GM21447 (cell line): Measurements from ENCODE around the gene PTPRF.

Experiments
- ATAC-seq: cut with Tn5 transposase; IDR thresholded peaks from one replicate; pipeline ENCODE4 v1.9.1; 2021; ENCODE audit not compliant: unreplicated experiment

Gene PTPRF

GRCh38 chr1:43512681-43513080, 18.0 kb upstream of the PTPRF start:
- no peak for ATAC-seq

- no peak for ATAC-seq
Observed at GRCh38 chr1:43513471-43514173, 17.1 kb upstream of the PTPRF start.

DNA sequence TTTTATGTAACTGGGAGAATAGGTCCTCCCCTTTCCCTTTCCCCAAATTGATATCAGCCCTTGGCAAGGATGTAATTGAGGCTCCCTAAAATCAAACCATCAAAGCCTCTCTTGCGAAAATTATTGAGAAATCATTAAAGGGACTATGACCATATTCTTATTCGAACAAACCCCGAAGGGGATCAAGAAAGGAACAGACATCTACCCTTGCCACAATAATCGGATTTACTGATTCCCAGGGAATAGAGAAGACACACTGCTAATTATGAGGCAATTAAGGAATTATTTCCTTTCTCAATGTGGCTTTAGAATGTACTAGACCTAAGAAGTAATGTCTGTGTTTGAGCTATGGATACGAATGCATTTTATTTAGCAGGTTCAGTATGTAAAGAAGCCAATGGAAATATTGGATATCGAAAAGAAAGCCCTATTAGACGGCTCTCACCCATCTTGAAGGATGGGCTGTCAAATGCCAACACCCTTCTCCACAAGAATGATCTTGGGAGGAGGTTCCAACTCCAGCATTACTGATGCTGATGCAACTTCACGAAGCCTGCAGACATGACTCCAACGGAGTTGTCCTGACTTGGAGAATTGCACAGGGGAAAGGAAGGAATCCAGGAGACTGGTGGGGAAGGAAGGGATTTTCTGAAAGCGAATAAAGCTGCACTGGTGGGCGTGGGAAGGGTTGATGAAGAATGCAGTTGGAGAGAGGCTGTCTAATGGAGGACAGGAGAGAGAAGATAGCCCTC, 11.6 kb upstream of the PTPRF start:
- ATAC-seq = no peak

GRCh38 chr1:43520100-43520778, 10.4 kb upstream of the PTPRF start:
- ATAC-seq = no peak

- no peak for ATAC-seq
Observed at GRCh38 chr1:43521078-43521477, 9.6 kb upstream of the PTPRF start.

GRCh38 chr1:43521756-43522155, 8.9 kb upstream of the PTPRF start:
- ATAC-seq = no peak

- no peak for ATAC-seq
Observed at GRCh38 chr1:43522431-43522775, 8.3 kb upstream of the PTPRF start.

GRCh38 chr1:43522776-43523480, 7.8 kb upstream of the PTPRF start:
- ATAC-seq = no peak

GRCh38 chr1:43524804-43525203, 5.9 kb upstream of the PTPRF start:
- no peak for ATAC-seq

GRCh38 chr1:43526002-43526401, 4.7 kb upstream of the PTPRF start:
- no peak for ATAC-seq

GRCh38 chr1:43527111-43527878, 3.4 kb upstream of the PTPRF start:
- no peak for ATAC-seq

- ATAC-seq = no peak
Observed at GRCh38 chr1:43529206-43529731, 1.4 kb upstream of the PTPRF start.

- no peak for ATAC-seq
Observed at GRCh38 chr1:43531107-43531905, 623 bp downstream of the PTPRF start.

- no peak for ATAC-seq
Observed at GRCh38 chr1:43531906-43532584, 1.4 kb downstream of the PTPRF start.

GRCh38 chr1:43532716-43533115, 2.0 kb downstream of the PTPRF start:
- no peak for ATAC-seq

DNA sequence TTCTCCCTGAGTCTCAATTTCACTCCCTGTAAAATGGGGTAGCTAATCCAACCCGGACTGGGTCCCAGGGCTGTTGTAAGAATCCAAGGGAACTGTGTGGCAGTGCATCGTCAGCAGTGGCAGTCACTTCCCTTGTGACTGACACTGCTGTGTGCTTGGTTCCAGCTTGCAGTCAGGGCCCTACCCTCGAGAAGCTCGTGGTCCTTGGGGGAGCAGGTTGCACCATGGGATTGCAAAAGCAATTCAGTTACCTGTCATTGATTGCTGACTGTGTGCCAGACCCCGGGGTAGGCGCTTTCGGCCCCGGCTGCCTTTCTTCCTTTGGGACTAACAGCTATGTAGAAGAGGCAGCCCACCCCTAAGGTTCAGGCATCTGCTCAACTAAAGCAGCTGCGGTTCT, 2.9 kb downstream of the PTPRF start:
- no peak for ATAC-seq

DNA sequence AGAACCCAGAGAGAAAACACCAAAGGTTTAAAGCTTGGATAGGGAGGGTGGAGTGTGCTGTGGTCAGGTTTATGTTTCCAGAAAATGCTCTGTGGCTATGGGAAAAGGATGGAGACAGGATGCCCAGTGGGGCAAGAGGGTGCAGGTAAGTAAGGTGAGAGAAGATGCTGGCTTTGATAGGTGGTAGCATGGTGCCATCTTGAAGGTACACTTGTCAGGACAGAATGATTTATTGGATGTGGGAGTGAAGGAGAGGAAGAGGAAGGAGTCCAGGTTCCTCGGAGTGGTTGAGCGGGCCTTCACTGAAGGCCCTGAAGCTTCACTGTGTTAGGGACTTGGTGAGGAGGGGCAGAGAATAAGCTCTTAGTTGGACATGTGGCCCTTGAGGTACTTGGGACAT, 3.6 kb downstream of the PTPRF start:
- no peak for ATAC-seq

DNA sequence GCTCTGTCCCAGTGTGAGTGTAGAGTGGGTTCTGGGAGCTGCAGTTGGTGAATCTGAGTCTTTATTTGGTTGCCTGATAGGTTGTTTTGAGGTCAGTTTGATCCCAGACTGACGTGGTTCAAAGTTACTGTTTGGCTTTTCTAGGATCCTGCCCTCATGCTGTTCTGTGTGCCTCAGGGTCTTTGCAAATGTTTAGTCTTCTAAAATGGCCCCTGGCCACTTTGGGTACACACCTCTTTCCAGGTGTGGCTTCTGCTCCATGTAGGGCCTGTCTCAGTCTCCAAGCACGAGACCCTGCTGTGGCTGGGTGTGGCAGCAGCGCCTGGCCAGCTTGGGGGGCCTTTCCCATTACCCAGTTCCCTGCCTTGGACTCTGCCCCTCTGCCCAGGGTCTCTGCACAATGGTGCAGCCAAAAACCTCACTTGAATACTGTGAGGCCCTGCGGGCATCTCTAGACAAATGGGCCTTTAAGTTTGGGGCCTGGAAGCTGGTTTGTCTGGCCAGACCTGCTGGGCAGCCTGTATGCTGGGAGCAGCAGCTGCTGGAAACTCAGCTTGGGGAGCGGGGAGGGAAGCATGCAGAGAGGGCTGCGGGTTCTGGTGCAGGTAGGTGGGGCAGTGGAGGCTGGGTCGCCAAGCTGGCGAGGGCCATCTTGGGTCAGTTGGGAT, 5.6 kb downstream of the PTPRF start:
- no peak for ATAC-seq
